Dermis blood vessel endothelial cell (primary cell): Measurements from ENCODE around the gene RFFL. TPM values are rescaled to one million over a fixed set of nuclear protein-coding genes. Genes with fewer than 3 reads are reported as not detected.

ENCODE experiments used
- DNase-seq: peaks from one replicate; pipeline ENCODE4 v3.0.0; 2010
- total RNA-seq: library from RNA; depleted of rRNA; stranded (reverse); fragments of >200 nt; gene quantifications from 2 replicates; pipeline ENCODE4 v1.2.3, GENCODE V29; 2014

RFFL gene
- total RNA-seq, 1 donor from 2014 or later, result 7.0 TPM

- DNase-seq, result no peak
Observed at GRCh38 chr17:35080536-35080935, 17.0 kb upstream of the RFFL start.

- DNase-seq, result no peak
Observed at GRCh38 chr17:35079547-35080423, 16.3 kb upstream of the RFFL start.

DNA sequence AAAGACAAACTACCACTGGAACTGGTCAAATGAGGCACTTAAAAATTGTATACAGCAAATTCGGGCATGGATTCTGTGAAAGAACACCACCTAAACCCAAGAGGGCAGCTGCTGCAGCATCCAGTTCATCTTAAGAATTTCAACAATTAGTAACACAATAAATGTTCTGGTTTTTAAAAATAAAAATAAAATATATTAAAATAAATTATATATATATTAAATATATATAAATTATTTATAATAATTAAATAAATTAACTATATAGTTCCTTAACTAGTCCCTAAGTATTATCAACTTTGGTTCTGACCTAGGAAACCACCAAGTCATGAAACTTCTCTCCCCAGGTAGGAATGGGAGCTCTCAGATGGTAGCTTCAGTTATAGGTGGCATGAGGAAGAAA lies 13.4 kb upstream of the RFFL start:
- no peak for DNase-seq

DNA sequence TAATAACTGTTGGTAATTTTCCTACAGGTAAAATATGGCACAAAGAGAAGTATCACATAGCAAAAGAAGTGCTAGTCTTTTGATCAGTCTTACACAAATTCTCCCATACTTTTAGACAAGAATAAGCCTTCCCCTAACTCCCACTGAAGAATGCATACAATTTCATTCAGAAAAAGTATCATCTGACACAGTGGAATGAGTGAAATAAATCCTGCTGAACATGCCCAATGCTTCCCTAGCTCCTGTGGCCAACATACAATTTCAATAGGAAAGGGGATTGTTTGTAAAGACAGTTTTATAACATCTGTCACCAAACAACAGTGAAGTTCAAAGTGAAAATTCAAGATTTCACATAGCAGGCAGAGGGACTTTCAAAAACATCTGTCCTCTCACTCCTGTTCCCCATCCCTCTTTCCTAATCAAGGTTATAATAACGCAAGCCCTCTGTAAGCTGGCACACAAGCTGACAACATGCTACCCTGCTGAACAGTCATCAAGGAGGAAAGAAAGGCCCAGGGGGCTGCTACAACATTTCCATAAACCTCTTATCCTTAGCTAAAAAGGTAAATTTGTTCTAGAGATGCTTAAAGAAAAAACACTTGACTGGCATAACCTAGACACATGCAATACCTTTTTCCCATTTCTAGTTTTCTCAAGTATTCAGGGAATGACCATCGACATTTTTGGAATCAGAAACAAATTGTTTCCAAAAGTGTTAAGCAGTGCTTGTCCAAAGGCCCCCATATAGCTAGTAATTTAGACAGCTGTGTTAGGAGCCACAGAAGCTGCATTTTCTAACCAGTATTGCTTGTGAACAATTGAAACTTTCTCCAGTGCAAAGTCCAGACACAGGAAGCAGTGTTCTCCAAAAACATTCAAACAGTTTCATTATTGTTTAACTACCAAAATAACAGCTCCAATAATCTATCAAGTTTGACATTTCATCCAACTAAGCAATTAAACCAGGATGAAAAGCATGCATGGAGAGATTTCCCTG lies 11.5 kb upstream of the RFFL start:
- DNase-seq, result peak; percentile 15

DNA sequence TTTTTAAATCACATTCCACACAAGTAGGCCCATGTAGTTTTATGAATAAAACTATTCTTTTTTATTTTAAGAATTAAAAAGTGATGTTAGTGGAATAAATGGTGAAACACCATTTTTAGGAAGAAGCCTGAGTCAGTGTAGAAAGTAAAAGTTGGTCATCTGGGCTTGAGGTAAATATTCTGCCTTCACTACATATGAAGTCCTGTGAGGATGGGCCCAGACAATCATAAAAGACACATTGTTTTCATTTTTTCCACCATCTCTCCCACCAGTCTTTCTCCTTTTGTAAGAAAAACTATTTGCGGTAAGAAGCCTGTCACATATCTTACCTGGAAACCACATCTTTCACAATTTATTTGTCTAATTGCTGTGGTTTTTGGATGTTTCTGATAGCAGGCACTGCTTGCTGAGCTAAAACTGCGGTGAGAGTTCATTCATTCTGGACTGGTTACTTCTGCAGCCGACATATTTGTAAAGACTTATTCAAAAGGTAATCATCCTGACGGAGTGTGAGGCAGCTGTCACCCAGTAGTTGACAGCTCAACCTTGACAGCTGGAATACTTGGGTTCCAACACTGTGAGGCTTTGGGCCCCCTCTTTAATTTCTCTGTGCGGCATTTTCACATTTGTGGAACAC lies 10.6 kb upstream of the RFFL start:
- DNase-seq, result no peak

- DNase-seq, result no peak
Observed at GRCh38 chr17:35073183-35073790, 9.8 kb upstream of the RFFL start.

GRCh38 chr17:35069311-35069710 lies 5.8 kb upstream of the RFFL start:
- no peak for DNase-seq

- DNase-seq, result no peak
Observed at GRCh38 chr17:35068249-35068648, 4.7 kb upstream of the RFFL start.

DNA sequence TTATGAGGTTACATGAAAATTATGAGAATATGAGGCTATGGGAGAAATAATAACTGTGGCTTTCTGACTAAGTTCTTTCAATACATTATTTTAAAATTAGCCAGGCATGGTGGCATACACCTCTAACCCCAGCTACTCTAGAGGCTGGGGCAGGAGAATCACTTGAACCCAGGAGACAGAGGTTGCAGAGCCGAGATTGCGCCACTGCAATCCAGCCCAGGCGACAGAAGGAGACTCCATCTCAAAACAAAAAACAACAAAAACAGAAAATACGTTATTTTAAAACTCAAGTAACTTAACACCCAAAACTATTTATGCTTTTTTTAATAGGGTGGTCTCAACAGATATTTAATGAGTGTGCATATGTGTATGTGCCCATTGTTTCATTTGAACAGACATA lies 2.4 kb upstream of the RFFL start:
- DNase-seq, result no peak

- DNase-seq, result no peak
Observed at GRCh38 chr17:35064516-35065215, 1.2 kb upstream of the RFFL start.

DNA sequence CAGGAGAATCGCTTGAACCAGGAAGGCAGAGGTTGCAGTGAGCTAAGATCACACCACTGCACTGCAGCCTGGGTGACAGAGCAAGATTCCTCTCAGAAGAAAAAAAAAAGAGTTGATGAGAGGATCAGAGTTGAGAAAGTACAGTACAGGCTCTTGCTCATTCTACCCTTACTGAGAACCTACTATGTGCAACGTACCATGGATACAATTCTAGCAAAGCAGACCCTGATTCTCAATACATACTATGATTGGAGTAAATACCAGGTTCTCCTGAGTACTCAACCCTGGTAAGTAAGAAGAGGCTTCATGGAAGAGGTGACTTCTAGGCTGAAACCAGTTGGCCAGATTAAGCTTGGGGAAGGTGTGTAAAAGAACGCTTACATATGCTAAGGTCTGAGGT lies 1.2 kb downstream of the RFFL start:
- DNase-seq, result no peak

- no peak for DNase-seq
Observed at GRCh38 chr17:35057332-35057915, 6.1 kb downstream of the RFFL start.

- DNase-seq, result no peak
Observed at GRCh38 chr17:35056013-35056412, 7.5 kb downstream of the RFFL start.

DNA sequence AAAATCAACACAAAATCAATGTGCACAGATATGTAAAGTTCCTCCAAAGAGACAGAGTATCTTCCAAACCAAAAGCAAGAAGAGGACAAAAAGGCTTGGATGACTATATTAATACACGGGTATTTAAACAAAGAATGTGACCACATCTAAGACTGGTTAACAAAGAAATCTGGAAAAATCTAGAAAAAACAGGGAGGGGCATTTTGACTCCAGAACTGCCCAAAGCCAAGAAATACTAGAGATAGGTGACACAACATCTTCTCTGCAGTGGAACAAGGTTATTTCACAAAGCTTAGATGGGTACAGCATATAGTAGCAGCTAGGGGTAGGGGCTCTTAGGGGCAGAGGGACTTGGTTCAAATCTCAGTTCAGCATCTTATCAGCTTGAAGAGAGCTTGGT lies 10.3 kb downstream of the RFFL start:
- DNase-seq, result no peak

DNA sequence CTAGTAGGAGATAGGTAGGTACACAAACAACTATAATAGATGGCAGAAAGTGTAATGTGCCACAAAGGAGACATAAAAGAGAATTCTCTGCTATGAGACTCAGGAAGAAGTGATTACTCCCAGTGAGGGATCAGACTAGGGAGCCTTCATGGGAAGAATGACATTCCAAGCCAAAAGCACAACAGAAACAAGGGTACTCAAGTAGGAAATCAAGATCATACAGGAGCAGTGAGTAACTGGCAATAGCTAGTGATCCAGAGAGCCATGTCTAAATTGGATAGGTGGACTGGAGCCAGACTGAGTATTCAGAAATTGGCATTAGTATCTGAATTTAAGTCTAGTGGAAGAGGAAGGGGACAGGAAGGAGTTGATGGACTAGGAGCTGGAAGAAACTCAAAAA lies 10.7 kb downstream of the RFFL start:
- no peak for DNase-seq

- DNase-seq, result no peak
Observed at GRCh38 chr17:35052241-35052610, 11.3 kb downstream of the RFFL start.

DNA sequence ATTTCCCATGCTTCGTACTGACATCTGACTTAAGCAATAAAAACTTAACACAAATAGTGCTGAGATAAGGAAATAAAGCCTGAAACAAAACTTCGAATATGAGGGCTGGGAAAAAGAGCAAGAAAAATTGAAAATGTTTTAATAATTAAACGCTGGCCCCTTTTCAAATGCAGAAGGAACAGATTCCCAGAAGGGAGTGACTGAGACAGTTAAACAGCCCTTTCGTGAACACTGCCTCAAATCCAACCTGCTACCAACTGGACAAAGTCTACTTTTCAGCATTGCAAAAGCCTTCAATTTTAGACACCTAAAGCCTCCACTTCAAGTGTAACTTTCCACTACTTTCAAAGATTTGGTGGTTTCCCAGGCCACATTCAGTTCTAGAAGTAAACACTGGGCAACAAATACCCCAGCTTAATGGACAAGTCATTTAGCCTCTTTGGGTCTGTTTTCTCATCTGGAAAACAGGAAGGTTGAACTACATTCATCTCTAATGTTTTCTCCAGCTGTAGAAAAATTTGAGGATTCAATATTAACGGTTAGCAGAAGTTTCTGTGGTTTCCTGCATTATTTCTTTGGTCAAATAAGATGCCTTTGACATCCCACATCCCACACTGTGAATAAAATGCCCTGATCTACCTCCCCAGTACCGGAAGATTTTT lies 11.8 kb downstream of the RFFL start:
- DNase-seq, result peak; percentile 39

- DNase-seq, result peak; percentile 42
Observed at GRCh38 chr17:35051183-35051578, 12.3 kb downstream of the RFFL start.

DNA sequence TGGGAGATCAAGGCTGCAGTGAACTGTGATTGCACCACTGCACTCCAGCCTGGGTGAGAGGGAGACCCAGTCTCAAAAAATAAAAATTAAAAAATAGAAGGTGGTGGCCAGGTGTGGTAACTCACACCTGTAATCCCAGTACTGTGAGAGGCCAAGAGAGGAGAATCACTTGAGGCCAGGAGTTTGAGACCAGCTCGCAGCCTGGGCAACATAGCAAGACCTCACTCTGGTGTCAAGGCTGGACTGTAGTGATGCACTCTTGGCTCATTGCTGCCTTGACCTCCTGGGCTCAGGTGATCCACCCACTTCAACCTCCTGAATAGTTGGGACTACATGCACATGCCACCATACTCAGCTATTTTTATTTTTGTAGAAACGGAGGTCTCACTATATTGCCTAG lies 13.3 kb downstream of the RFFL start:
- DNase-seq, result no peak

- no peak for DNase-seq
Observed at GRCh38 chr17:35048685-35049379, 14.7 kb downstream of the RFFL start.
